OCI-LY3 (cell line): ENCODE measurements around the gene SLC27A2.

Experiments
- H2AFZ ChIP-seq: fragments of 200-600, 300-600 bp; shearing (Covaris generic); 2 replicates; pipeline ENCODE4 v1.6.0; 2014; ENCODE audit warnings: antibody characterized with exemption, low read depth, low read length
- H3K27ac ChIP-seq: fragments of 200-600, 300-600 bp; sonication (generic); 2 replicates; pipeline ENCODE4 v1.5.1; 2014; ENCODE audit warnings: mild to moderate bottlenecking, low read length, moderate library complexity, mixed read lengths
- H3K27me3 ChIP-seq: fragments of 200-600, 300-600 bp; sonication (generic); 2 replicates; pipeline ENCODE4 v1.6.1; 2014; ENCODE audit warnings: low read depth, low read length, mixed read lengths
- H3K36me3 ChIP-seq: fragments of 200-600, 300-600 bp; sonication (generic); replicated peaks from 2 replicates; pipeline ENCODE3; 2014; ENCODE audit warnings: low read depth, low read length, mixed read lengths
- H3K4me1 ChIP-seq: fragments of 300-600, 200-600 bp; sonication (generic); 2 replicates; pipeline ENCODE4 v1.6.1; 2014; ENCODE audit warnings: low read length, mixed read lengths
- H3K4me2 ChIP-seq: fragments of 200-600, 300-600 bp; sonication (generic); 2 replicates; pipeline ENCODE4 v1.6.1; 2014; ENCODE audit warnings: low read length, mixed read lengths
- H3K4me3 ChIP-seq: fragments of 300-600, 200-600 bp; sonication (generic); 2 replicates; pipeline ENCODE4 v1.5.1; 2014; ENCODE audit warnings: antibody characterized with exemption, mild to moderate bottlenecking, low read length, moderate library complexity
- H3K79me2 ChIP-seq: fragments of 300-600, 200-600 bp; shearing (Covaris generic); 2 replicates; pipeline ENCODE4 v1.6.1; 2014; ENCODE audit warnings: mild to moderate bottlenecking, low read length, mixed read lengths
- H3K9ac ChIP-seq: fragments of 300-600, 200-600 bp; shearing (Covaris generic); 2 replicates; pipeline ENCODE4 v1.6.0; 2014; ENCODE audit warnings: mild to moderate bottlenecking, low read length, moderate library complexity
- H3K9me3 ChIP-seq: fragments of 200-600, 300-600 bp; shearing (Covaris generic); 2 replicates; pipeline ENCODE4 v1.6.1; 2014; ENCODE audit warnings: low read length, mixed read lengths; ENCODE audit not compliant: insufficient read depth
- H4K20me1 ChIP-seq: fragments of 200-600, 300-600 bp; sonication (generic); 2 replicates; pipeline ENCODE4 v1.6.1; 2016; ENCODE audit warnings: low read length, mixed read lengths; ENCODE audit not compliant: insufficient read depth
- CTCF ChIP-seq: fragments of 200-600, 300-600 bp; sonication (generic); IDR thresholded peaks from 2 replicates; pipeline ENCODE4 v1.5.1; 2014; ENCODE audit warnings: antibody characterized with exemption, low read length, low read depth
- EZH2phosphoT487 ChIP-seq: fragments of 200-600 bp; shearing (Covaris generic); IDR thresholded peaks from 2 replicates; pipeline ENCODE4 v1.6.1; 2018; ENCODE audit warnings: antibody characterized with exemption, mixed run types, low read depth

Gene SLC27A2

GRCh38 chr15:50176869-50177268 is 5.1 kb upstream of the SLC27A2 start:
- H3K79me2 ChIP-seq: no peaks in the 10 kb centered on the region
- no peak overlapping the region for H3K4me3 ChIP-seq
- H3K36me3 ChIP-seq: no peaks in the 10 kb centered on the region
- H3K4me2 ChIP-seq: no peak overlapping the region
- no peak overlapping the region for H3K27ac ChIP-seq
- H3K9me3 ChIP-seq: no peaks in the 10 kb centered on the region
- TF ChIP-seq EZH2phosphoT487: no peak
- TF ChIP-seq CTCF: no peak
- peaks cover 14% of the 10 kb centered on the region for H3K27me3 ChIP-seq
- H3K4me1 ChIP-seq: no peaks in the 10 kb centered on the region
- no peak overlapping the region for H3K9ac ChIP-seq
- no peak overlapping the region for H2AFZ ChIP-seq
- no peaks in the 10 kb centered on the region for H4K20me1 ChIP-seq

GRCh38 chr15:50180091-50180490 is 1.9 kb upstream of the SLC27A2 start:
- Histone ChIP-seq H3K9me3 (no peaks in the 10 kb centered on the region), H3K9ac (no peak overlapping the region), H2AFZ (no peak overlapping the region), H3K4me3 (no peak overlapping the region), H3K36me3 (no peaks in the 10 kb centered on the region), H4K20me1 (no peaks in the 10 kb centered on the region), H3K27me3 (peaks cover 22% of the 10 kb centered on the region), H3K27ac (no peak overlapping the region), H3K79me2 (no peaks in the 10 kb centered on the region), H3K4me2 (no peak overlapping the region), H3K4me1 (peaks cover 3% of the 10 kb centered on the region; the same call in 1 of the 2 replicates)
- TF ChIP-seq EZH2phosphoT487 (no peak), CTCF (no peak)

GRCh38 chr15:50180582-50180981 is 1.4 kb upstream of the SLC27A2 start:
- no peak overlapping the region for H3K9ac ChIP-seq
- no peaks in the 10 kb centered on the region for H4K20me1 ChIP-seq
- H3K27ac ChIP-seq: no peak overlapping the region
- H3K27me3 ChIP-seq: peaks cover 20% of the 10 kb centered on the region
- TF ChIP-seq EZH2phosphoT487: no peak
- no peak for TF ChIP-seq CTCF
- no peak overlapping the region for H3K4me2 ChIP-seq
- no peaks in the 10 kb centered on the region for H3K36me3 ChIP-seq
- no peak overlapping the region for H2AFZ ChIP-seq
- no peaks in the 10 kb centered on the region for H3K79me2 ChIP-seq
- H3K9me3 ChIP-seq: no peaks in the 10 kb centered on the region
- H3K4me3 ChIP-seq: no peak overlapping the region
- H3K4me1 ChIP-seq: peaks cover 3% of the 10 kb centered on the region; the same call in 1 of the 2 replicates

- Histone ChIP-seq H4K20me1 (no peaks in the 10 kb centered on the region), H2AFZ (0 out of 2 replicates have a peak overlapping the region, but pooled peaks have one; percentile 39), H3K27me3 (peaks cover 20% of the 10 kb centered on the region), H3K4me3 (peak overlapping the region; percentile 74), H3K4me2 (peak overlapping the region; percentile 90), H3K4me1 (peaks cover 3% of the 10 kb centered on the region; the same call in 1 of the 2 replicates), H3K36me3 (no peaks in the 10 kb centered on the region), H3K9me3 (no peaks in the 10 kb centered on the region), H3K27ac (no peak overlapping the region), H3K9ac (no peak overlapping the region), H3K79me2 (no peaks in the 10 kb centered on the region)
- no peak for TF ChIP-seq EZH2phosphoT487
- TF ChIP-seq CTCF: no peak
Observed at GRCh38 chr15:50181201-50181968, 611 bp upstream of the SLC27A2 start.
